ENCODE data around the gene SLC6A18.

The SLC6A18 gene

GRCh38 chr5:1294206-1294834, 69.1 kb downstream of the SLC6A18 start:
- TF ChIP-seq, protein P1, sequence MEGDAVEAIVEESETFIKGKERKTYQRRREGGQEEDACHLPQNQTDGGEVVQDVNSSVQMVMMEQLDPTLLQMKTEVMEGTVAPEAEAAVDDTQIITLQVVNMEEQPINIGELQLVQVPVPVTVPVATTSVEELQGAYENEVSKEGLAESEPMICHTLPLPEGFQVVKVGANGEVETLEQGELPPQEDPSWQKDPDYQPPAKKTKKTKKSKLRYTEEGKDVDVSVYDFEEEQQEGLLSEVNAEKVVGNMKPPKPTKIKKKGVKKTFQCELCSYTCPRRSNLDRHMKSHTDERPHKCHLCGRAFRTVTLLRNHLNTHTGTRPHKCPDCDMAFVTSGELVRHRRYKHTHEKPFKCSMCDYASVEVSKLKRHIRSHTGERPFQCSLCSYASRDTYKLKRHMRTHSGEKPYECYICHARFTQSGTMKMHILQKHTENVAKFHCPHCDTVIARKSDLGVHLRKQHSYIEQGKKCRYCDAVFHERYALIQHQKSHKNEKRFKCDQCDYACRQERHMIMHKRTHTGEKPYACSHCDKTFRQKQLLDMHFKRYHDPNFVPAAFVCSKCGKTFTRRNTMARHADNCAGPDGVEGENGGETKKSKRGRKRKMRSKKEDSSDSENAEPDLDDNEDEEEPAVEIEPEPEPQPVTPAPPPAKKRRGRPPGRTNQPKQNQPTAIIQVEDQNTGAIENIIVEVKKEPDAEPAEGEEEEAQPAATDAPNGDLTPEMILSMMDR (IDR thresholded peaks at IDR 0.05; ENCODE audit: control insufficient read depth, insufficient read depth, low read depth, low read length, missing control alignments) = no peak
- H3K4me3 ChIP-seq (ENCODE audit: control insufficient read depth, low read depth, low read length) = no peak overlapping the region
- DNase-seq (ENCODE audit: low read depth) = no peak

- TF ChIP-seq, protein P1 (IDR thresholded peaks at IDR 0.05; ENCODE audit: control insufficient read depth, insufficient read depth, low read depth, low read length, missing control alignments) = no peak
- H3K4me3 ChIP-seq (ENCODE audit: control insufficient read depth, low read depth, low read length) = no peak within 1 kb of the TSS
- no peak for DNase-seq (ENCODE audit: low read depth)
Measured at GRCh38 chr5:1294835-1295649, 69.9 kb downstream of the SLC6A18 start, which contains the start of gene TERT. Gene TERT (minus strand): TSS chr5:1295068. CDS start chr5:1294989, 79 bp downstream.

DNA sequence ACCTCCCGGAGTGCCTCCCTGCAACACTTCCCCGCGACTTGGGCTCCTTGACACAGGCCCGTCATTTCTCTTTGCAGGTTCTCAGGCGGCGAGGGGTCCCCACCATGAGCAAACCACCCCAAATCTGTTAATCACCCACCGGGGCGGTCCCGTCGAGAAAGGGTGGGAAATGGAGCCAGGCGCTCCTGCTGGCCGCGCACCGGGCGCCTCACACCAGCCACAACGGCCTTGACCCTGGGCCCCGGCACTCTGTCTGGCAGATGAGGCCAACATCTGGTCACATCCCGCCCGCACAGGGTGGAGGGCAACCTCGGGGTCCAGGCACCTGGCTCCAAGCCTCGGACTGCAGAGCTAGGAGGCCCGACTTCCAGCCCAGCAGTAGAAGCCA, 70.5 kb downstream of the SLC6A18 start:
- no peak for DNase-seq (ENCODE audit: low read depth)
- H3K4me3 ChIP-seq (ENCODE audit: control insufficient read depth, low read depth, low read length) = no peak overlapping the region
- TF ChIP-seq, protein P1 (IDR thresholded peaks at IDR 0.05; ENCODE audit: control insufficient read depth, insufficient read depth, low read depth, low read length, missing control alignments) = no peak
